Muscle layer of duodenum (tissue), 2 donors: ENCODE results near the gene IFRD2.
A peak's percentile ranks its signal among the peaks of the same experiment; 100 is the strongest.

ENCODE experiments used
- H3K27ac ChIP-seq: one replicate; pipeline ENCODE4 v1.7.0; 2013; ENCODE audit warnings: mild to moderate bottlenecking, low read length
- H3K27me3 ChIP-seq: one replicate; pipeline ENCODE4 v1.7.0; 2013; ENCODE audit warnings: low read depth, mild to moderate bottlenecking, control low read depth, low read length
- H3K36me3 ChIP-seq, 2 donors: one replicate each; pipeline ENCODE4 v1.7.0; 2013; ENCODE audit warnings: low read length in 2 of 2, control low read depth in 1 of 2, mild to moderate bottlenecking in 1 of 2; ENCODE audit not compliant: insufficient read depth in 2 of 2, control insufficient read depth in 1 of 2
- H3K4me1 ChIP-seq, 2 donors: one replicate each; pipeline ENCODE4 v1.7.0; 2013; ENCODE audit warnings: low read length in 2 of 2, mild to moderate bottlenecking in 2 of 2, control low read depth in 1 of 2, moderate library complexity in 1 of 2; ENCODE audit not compliant: insufficient read depth in 2 of 2, control insufficient read depth in 1 of 2
- H3K4me3 ChIP-seq, 2 donors: one replicate each; pipeline ENCODE4 v1.7.0; 2013; ENCODE audit warnings: low read length in 2 of 2, low read depth in 1 of 2, mild to moderate bottlenecking in 1 of 2
- H3K9me3 ChIP-seq, 2 donors: one replicate each; pipeline ENCODE4 v1.7.0; 2013; ENCODE audit warnings: low read length in 2 of 2, control low read depth in 1 of 2, mild to moderate bottlenecking in 1 of 2; ENCODE audit not compliant: control insufficient read depth in 1 of 2
- donor health status: healthy.

The IFRD2 gene

DNA sequence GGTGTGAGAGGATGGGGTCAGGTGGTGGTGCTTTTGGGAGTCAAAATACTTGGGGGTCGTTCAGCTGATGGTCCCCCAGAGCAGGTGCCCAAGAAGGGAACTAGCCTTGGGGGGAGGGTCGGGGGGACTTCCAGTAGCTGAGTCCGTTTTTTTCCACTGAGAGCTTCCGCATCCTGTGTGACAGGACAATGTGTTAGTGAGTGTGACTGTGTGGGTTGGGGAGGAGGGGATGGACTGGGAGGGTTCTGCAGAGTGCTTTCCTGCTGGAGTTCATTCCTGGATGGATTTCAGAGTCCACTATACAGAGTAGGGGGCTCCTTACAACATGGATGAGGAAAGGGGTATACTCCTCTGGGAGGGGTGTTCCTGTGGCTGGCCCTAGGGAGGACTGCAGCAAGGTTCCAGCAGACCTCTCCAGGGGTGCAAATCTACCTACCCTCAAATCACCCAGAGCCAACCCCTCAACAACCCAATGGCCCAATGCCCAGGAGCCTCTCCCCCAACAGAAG, 30.9 kb upstream of the IFRD2 start:
- peaks cover 13 to 28% of the 10 kb centered on the region in 2 donors for H3K36me3 ChIP-seq
- H3K27me3 ChIP-seq, result no peaks in the 10 kb centered on the region
- H3K4me1 ChIP-seq, result peaks cover 26 to 68% of the 10 kb centered on the region in 2 donors
- no peak overlapping the region for H3K4me3 ChIP-seq
- no peaks in the 10 kb centered on the region for H3K9me3 ChIP-seq
- peak overlapping the region; percentile 91 for H3K27ac ChIP-seq

DNA sequence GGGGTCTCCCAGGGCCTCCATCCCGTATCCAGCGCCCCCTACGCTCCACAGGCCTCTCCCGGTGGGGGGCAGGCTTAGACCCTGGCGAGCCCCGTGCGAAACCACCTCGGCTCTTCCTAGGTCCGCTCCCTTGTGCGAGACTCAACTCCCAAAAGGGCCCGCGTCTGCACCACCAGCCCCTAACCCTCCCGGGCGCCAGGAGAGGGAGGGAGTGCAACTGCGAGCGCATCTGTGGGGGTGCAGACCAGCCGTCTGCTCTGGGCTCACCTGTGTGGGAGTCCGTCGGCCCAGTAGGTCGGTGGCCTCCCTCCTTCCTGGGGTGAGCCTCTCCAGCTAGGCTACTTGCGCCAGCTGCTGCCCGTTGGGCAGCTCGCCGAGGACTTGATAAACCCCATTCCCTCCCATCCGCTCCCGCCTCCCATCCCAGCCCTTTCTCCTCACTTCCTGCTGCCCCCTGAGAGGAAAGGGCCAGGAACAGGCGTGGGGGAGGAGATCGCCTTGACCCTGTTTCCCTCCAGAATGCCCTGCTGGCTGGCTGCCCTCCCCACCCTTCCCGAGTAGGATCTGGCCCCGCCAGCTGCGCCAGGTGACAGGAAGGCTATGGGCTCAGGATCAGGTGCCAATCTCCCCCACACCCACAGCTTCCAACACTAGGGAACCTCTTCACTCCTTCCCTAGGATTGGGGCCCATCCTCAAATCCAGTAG, 30.3 kb upstream of the IFRD2 start, which contains the start of gene HYAL2:
HYAL2 (minus strand) TSS at position 360 of the 706 bp plus-strand sequence. CDS start 2,256 bp downstream, outside the sequence.
- H3K36me3 ChIP-seq, result peaks cover 14 to 28% of the 10 kb centered on the region in 2 donors
- peaks cover 30 to 71% of the 10 kb centered on the region in 2 donors for H3K4me1 ChIP-seq
- peak within 1 kb of the TSS; percentile 87 to 95 for H3K4me3 ChIP-seq
- peak within 1 kb of the TSS; percentile 91 for H3K27ac ChIP-seq
- no peaks in the 10 kb centered on the region for H3K27me3 ChIP-seq
- H3K9me3 ChIP-seq, result no peaks in the 10 kb centered on the region

DNA sequence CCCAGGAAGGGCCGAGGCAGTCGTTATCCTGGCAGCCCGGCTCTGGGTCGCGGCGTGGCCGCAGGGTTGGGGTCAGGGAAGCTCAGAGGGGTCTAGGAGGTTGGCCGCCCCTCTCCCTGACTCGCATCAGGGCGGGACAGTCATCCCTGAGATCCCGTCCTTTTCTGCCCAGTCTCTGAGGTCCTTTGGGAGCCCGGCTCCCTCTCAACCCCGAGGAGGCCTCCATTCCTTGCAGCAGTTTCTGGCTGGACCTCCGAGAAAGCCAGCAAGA, 29.8 kb upstream of the IFRD2 start:
- Histone ChIP-seq H3K36me3 (peaks cover 14 to 28% of the 10 kb centered on the region in 2 donors), H3K4me1 (peaks cover 25 to 71% of the 10 kb centered on the region in 2 donors), H3K27ac (peak overlapping the region; percentile 91), H3K4me3 (peak overlapping the region; percentile 87 to 95), H3K27me3 (no peaks in the 10 kb centered on the region), H3K9me3 (no peaks in the 10 kb centered on the region)

DNA sequence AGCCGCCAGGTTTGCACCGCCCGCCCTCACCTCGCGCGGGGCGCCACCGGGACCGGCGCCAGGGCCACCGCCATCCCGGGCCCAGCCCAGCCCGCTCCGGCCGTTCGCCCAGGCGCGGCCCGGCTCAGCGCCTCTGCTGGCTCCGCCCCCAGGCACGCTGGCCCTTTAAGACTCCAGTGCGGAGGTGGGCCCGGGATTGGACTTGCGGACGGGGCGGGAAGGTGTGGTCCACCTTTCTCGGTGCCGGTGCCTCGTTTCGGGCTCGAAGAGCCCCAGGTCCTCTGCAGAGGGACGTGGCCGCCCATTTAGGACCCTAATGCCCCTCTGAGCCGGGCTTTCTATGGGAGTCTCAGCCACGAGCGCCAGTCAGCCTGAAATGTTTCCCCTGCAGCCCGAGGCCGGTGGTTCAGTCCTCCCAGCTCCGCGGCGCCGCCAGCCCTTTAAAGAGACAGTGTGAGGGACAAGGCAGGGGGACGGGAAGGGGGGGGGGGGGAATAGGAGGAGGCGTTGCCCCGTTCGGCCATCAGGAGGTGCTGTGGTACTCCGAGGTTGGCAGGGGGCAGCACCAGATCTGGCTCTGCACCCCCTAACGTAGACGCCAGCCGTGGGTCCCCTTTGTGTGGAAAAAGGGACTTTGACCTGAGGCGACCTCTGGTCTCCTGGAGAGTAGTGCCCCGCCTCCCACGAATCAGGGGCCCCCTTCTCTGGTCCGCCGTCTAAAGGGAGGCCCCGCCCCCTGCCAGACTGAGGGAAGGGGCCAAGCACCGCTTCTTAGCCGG, 29.3 kb upstream of the IFRD2 start:
- Histone ChIP-seq H3K4me1 (peaks cover 23 to 67% of the 10 kb centered on the region in 2 donors), H3K36me3 (peaks cover 14 to 28% of the 10 kb centered on the region in 2 donors)

DNA sequence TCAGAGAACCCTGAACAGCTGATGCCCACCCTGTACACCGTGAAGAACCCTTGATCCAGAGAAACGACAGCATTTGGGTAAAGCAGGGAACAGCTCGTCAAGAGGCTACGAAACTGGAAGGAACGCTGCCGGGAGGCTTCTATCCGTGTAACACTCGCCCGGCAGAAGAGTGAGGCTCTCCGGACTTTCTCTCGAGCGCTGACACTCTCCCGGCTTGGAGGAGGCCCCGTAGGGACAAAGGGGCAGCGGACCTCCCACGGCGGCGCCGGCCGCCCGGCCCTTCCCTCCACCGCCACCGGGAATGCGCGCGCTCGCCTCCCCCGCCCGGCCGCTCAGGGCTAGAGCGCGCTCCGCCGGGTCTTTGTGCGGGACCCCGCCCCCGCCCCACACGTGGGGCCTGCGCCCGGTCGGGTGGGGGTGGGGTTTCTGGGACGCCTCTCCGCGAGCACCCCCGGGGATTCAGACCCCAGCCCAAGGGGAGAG, 28.7 kb upstream of the IFRD2 start:
- H3K27ac ChIP-seq, result peak overlapping the region; percentile 91
- H3K4me3 ChIP-seq, result peak overlapping the region; percentile 87 to 95
- H3K36me3 ChIP-seq, result peaks cover 14 to 21% of the 10 kb centered on the region in 2 donors
- no peaks in the 10 kb centered on the region for H3K9me3 ChIP-seq
- H3K27me3 ChIP-seq, result no peaks in the 10 kb centered on the region
- H3K4me1 ChIP-seq, result peaks cover 23 to 66% of the 10 kb centered on the region in 2 donors

More for the DNA sequence above, 29.3 kb upstream of the IFRD2 start:
- Histone ChIP-seq H3K4me3 (peak overlapping the region; percentile 87 to 95), H3K27me3 (no peaks in the 10 kb centered on the region), H3K27ac (peak overlapping the region; percentile 91), H3K9me3 (no peaks in the 10 kb centered on the region)

DNA sequence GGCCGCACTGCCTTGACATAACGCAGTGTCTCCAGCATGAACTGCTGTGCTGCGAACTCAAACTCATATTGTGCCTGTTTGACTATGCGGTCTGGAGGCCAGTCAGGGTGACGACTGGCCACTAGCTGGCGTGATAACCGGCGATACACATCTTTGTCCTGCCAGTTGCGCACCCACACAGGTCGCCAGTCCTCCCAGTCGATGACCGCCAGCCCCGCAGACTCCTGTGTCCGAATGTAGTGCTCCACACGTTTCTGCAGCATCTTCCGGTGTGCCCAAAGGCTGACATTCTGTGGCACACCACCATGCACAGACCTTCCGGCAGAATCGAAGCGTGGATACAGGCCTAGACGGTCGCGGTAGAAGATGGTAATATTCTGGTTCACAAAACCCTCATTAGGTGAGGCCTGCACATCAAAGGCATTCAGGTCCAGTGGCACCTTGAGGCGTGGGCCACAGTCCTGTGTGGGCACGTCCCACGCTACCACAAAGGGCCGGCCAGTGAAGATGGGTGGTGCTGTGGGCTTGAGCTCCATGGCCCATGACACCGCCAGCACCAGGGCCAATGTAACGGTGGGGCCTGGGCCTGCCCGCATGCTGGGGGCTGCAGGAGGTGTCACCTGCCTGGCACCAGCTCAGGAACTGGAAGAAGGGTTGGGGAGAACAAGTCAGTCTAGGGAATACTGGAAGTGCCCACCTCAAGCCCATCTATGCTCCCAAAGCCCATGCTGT, 27.8 kb upstream of the IFRD2 start:
- Histone ChIP-seq H3K9me3 (no peaks in the 10 kb centered on the region), H3K27ac (peak overlapping the region; percentile 91), H3K4me1 (peaks cover 23 to 65% of the 10 kb centered on the region in 2 donors), H3K27me3 (no peaks in the 10 kb centered on the region), H3K36me3 (peaks cover 16 to 17% of the 10 kb centered on the region in 2 donors), H3K4me3 (peak overlapping the region; percentile 87 to 95)

DNA sequence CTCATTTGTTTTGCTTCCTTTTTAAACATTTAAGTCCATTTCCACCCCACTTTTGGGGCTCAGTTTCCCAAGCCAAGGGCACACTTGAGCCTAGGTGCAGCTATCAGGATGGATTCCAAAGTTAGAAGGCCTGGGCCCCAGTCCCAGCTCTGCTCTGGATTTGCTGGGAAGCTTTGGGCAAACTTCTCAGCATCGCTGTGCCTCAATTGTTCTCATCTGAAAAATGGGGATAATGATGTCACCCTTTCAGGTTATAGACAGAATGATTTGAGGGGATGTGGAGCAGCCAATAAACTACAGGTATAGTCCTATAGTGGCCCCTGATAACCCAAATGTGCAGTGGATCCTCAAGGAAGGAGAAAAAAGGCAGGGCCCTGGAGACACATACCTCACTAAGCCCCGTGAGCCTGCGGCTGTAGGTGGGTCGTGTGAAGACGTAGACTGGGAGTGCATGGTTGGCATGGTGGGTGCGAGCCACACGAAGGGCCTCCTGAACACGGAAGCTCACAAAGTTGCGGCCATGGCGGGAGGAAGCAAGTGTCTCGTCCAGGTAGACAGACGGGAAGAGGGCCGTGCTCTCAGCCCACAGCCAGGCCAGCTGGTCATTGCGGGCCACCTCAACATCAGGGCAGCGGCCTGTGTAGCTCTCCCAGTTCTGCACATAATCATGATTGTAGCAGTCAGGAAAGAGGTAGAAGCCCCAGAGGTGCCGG, 27.1 kb upstream of the IFRD2 start:
- H3K4me1 ChIP-seq, result peaks cover 21 to 58% of the 10 kb centered on the region in 2 donors
- H3K27me3 ChIP-seq, result no peaks in the 10 kb centered on the region
- H3K9me3 ChIP-seq, result no peaks in the 10 kb centered on the region
- H3K4me3 ChIP-seq, result peak overlapping the region; percentile 30 to 87
- H3K27ac ChIP-seq, result no peak overlapping the region
- H3K36me3 ChIP-seq, result peaks cover 14 to 17% of the 10 kb centered on the region in 2 donors

DNA sequence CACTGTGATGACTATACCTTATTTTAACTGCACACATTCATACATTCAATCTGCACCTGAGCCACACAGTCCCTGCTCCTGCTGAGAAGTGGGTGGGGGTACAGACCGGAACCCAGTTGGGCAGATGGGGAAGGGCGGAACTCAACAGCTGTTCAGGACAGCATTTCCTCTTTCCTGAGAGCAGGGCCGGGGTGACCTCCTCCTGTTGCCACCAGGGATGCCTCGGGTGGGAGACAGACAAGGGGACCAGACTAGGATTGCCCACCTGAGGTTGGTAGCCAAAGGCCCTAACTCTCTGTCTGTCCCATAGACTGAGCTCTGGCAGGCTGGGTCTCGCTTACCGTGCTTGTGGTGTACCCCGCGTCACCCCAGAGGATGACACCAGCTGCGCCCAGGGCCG, 26.4 kb upstream of the IFRD2 start:
- Histone ChIP-seq H3K36me3 (peaks cover 14 to 17% of the 10 kb centered on the region in 2 donors), H3K27ac (no peak overlapping the region), H3K4me1 (peaks cover 19 to 51% of the 10 kb centered on the region in 2 donors), H3K9me3 (no peaks in the 10 kb centered on the region), H3K27me3 (no peaks in the 10 kb centered on the region), H3K4me3 (peak overlapping the region; percentile 30 to 87)

DNA sequence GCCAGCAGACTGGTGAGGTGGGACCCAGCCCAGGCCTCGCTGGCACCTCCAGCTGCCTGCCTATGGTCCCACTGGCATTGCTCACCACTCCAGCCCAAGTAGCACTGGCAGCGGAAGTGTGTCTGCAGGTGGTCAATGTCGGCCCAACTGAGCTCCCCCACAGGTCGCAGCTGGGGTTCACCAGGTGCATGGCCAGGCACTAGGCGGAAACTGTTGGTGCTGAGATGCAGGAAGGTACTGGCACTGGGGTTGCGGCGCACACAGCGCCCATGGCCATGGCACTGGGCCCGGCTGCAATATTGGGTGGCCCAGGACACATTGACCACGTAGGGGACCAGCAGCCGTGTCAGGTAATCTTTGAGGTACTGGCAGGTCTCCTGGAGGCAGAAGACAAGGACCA, 25.9 kb upstream of the IFRD2 start:
- Histone ChIP-seq H3K9me3 (no peaks in the 10 kb centered on the region), H3K27ac (no peak overlapping the region), H3K27me3 (no peaks in the 10 kb centered on the region), H3K4me3 (peak overlapping the region; percentile 30 to 87), H3K4me1 (peaks cover 19 to 50% of the 10 kb centered on the region in 2 donors), H3K36me3 (peaks cover 14 to 17% of the 10 kb centered on the region in 2 donors)

DNA sequence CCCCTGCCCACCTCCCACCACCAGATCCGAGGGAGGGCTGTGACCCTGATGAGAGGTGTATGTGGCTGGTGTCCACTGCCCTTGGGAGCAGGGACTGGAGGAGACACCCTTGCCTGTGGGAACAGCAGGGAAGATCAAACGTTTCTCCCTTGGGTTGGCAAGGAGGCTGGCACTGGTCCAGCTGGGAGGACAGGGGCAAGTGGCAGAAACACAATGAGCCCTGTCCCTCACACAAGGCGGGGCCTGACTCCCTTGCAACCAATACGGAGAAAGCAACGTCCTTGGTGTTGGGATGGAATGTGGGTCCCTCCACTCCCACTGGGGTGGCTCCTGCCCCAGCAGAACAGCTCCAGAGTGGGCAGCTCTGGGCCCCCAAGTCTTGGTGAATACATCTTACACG, 25.1 kb upstream of the IFRD2 start:
- H3K36me3 ChIP-seq, result peaks cover 14 to 17% of the 10 kb centered on the region in 2 donors
- no peaks in the 10 kb centered on the region for H3K9me3 ChIP-seq
- peaks cover 19 to 43% of the 10 kb centered on the region in 2 donors for H3K4me1 ChIP-seq
- H3K4me3 ChIP-seq, result no peak overlapping the region
- peak overlapping the region; percentile 67 for H3K27ac ChIP-seq
- H3K27me3 ChIP-seq, result no peaks in the 10 kb centered on the region
